Lower leg skin (tissue), 4 donors: ENCODE results near the gene PRDM15. TPM values are rescaled to one million over a fixed set of nuclear protein-coding genes. Genes with fewer than 3 reads are reported as not detected.

ENCODE experiments used
- DNase-seq, 2 donors: peaks; one replicate each; pipeline ENCODE4 v3.0.0-alpha.2; 2019; ENCODE audit warnings: low spot score in 2 of 2
- H3K4me3 ChIP-seq: fragments of 200-600 bp; sonication (generic); 2 replicates; pipeline ENCODE4 v1.5.1; 2017; ENCODE audit warnings: mild to moderate bottlenecking, low read depth; ENCODE audit not compliant: poor library complexity, severe bottlenecking
- CTCF ChIP-seq, 3 donors: fragments of 450-650 bp; IDR thresholded peaks; one replicate each; pipeline ENCODE4 v1.5.1; 2016; ENCODE audit warnings: antibody characterized with exemption in 3 of 3, mild to moderate bottlenecking in 3 of 3, moderate library complexity in 2 of 3
- POLR2A ChIP-seq, 2 donors: fragments of 450-650 bp; IDR thresholded peaks; one replicate each; pipeline ENCODE4 v1.6.1; 2016 to 2017; ENCODE audit warnings: antibody characterized with exemption in 2 of 2, mild to moderate bottlenecking in 1 of 2, moderate library complexity in 1 of 2
- WGBS, 2 donors: methylation state at CpG; one replicate each; pipeline ENCODE4 v1.1.5; 2018; 5-methylcytosine and 5-hydroxymethylcytosine counted together
- intact Hi-C: fragments of 100-400 bp; cut with DNase I; formaldehyde crosslinking; loops from one replicate; pipeline ENCODE4 v1.15.0; 2023; ENCODE audit warnings: low total_unique reads
- total RNA-seq, 4 donors: library from RNA; depleted of rRNA; stranded (reverse); fragments of >200 nt; gene quantifications; one replicate each; pipeline ENCODE4 v1.1.0, GENCODE V29; 2016

Gene PRDM15
- total RNA-seq, 4 donors from 2014 or later = 4.7 to 26.9 (median 9.1) TPM

- TF ChIP-seq CTCF (IDR thresholded peaks at IDR 0.05) = no peak
- no peak for TF ChIP-seq POLR2A (IDR thresholded peaks at IDR 0.05)
- H3K4me3 ChIP-seq = no peak overlapping the region
- intact Hi-C loops = no loop called here
- 78 to 84% methylated on average over 16 of the region's 16 CpGs for WGBS, 2 donors
- peak in 1 of 2 donors; percentile 65 for DNase-seq
Measured at GRCh38 chr21:41772351-41773080, 106.6 kb downstream of the PRDM15 start.

GRCh38 chr21:41771625-41771945 lies 107.6 kb downstream of the PRDM15 start:
- H3K4me3 ChIP-seq = no peak overlapping the region
- TF ChIP-seq CTCF (IDR thresholded peaks at IDR 0.05) (no peak), POLR2A (IDR thresholded peaks at IDR 0.05) (no peak)
- intact Hi-C loops = no loop called here
- DNase-seq = no peak
- 87 to 94% methylated on average over 7 of the region's 7 CpGs for WGBS, 2 donors

- no peak overlapping the region for H3K4me3 ChIP-seq
- TF ChIP-seq POLR2A (IDR thresholded peaks at IDR 0.05) = no peak
- TF ChIP-seq CTCF (IDR thresholded peaks at IDR 0.05) = no peak
- peak in 1 of 2 donors; percentile 80 for DNase-seq
- 85 to 89% methylated on average over 14 of the region's 14 CpGs for WGBS, 2 donors
- intact Hi-C loops = no loop called here
Measured at GRCh38 chr21:41770901-41771624, 108.1 kb downstream of the PRDM15 start.

GRCh38 chr21:41769933-41770332 lies 109.2 kb downstream of the PRDM15 start:
- no peak overlapping the region for H3K4me3 ChIP-seq
- peak in 1 of 2 donors; percentile 74 for DNase-seq
- intact Hi-C loops = no loop called here
- no peak for TF ChIP-seq CTCF (IDR thresholded peaks at IDR 0.05)
- WGBS, 2 donors = 92% methylated on average over 5 of the region's 5 CpGs

GRCh38 chr21:41769521-41769920 lies 109.6 kb downstream of the PRDM15 start:
- no peak for TF ChIP-seq POLR2A (IDR thresholded peaks at IDR 0.05)
- TF ChIP-seq CTCF (IDR thresholded peaks at IDR 0.05) = no peak
- 91 to 94% methylated on average over 7 of the region's 7 CpGs for WGBS, 2 donors
- H3K4me3 ChIP-seq = no peak overlapping the region
- intact Hi-C loops = no loop called here
- DNase-seq = peak in 1 of 2 donors; percentile 72
